Skeletal muscle cell (primary cell): ENCODE data around the gene FOXO1.

Source experiments
- DNase-seq: peaks from one replicate; pipeline ENCODE4 v3.0.0-alpha.2; 2010; ENCODE audit warnings: low read depth
- H3K4me3 ChIP-seq: 2 replicates; pipeline ENCODE4 v1.5.1; 2011; ENCODE audit warnings: low read depth, mild to moderate bottlenecking, control low read depth, low read length, moderate library complexity

FOXO1 gene

DNA sequence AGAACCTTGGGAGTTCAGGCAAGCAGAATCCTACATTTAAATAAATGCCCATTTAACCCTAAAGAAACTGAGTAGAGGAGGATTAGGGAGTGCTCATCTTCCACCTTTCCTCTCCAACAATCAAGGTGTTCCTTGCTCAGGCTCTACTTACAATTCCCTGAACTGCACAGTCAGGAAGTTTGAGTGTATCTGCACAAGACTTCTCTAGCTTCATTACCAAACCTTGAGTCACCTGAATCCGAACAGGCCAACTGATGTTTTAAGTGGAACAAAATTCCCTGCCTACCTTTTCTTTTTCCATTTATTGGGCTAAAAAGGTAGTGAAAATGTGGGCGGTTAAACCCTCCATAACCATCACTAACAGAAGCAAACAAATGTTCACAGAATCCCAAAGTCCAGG lies 78.3 kb downstream of the FOXO1 start:
- H3K4me3 ChIP-seq: no peak overlapping the region
- DNase-seq: no peak

DNA sequence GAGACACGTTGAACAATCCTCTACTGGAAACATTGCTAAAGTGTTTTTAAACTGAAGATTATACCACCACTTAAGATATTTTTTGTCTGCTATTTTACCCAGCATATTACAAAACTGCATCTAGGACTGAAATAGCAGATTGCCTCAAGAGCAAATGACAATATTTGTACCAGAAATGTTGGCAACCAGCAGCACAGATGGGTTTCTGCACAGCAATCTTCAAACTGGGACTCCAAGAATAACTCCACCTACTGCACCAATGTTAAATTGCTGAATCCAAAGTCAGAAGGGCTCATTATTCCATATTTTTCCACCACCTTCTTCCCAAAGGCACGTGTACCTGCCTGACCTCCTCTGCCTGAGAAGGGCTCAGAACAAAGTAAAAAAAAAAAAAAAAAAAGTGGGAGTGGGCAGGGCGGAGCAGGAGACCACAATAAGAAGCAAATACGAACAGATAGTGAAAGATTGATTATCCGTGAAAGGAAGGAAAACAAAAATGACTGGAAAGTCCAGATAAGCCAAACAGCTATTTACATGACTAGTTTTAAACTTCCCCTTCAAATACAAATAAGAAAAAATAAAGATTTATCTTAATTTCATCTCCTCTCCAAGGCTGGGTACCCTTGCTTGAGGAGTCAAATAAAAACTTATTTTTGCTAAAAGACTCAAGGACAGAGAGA lies 79.4 kb downstream of the FOXO1 start:
- no peak for DNase-seq
- H3K4me3 ChIP-seq: no peak overlapping the region

DNA sequence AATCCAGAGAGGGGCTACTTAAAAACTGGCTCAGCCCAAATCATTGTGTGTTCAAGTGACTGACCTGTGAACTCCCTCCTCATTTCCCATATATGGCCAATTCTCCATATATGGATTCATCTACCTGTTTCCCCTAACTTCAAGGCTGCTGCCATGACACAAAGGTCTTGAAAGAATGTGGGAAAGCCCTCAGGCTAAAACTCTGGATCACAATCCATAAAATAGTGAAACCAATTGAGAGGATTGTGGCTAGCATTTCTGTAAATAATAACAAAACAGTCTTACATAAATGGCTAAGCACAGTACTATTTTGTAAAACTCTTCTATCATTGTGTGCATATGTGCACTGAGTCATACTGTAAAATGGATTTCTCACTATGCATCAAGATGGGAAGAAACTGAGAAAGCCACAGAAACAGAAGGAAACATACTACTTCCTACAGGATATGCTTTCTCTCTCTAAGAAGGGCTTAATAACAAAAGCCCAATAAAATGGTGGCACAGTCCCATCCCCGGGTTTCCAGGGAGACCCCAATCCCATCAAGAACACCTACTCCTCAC lies 80.5 kb downstream of the FOXO1 start:
- no peak for DNase-seq
- no peak overlapping the region for H3K4me3 ChIP-seq

DNA sequence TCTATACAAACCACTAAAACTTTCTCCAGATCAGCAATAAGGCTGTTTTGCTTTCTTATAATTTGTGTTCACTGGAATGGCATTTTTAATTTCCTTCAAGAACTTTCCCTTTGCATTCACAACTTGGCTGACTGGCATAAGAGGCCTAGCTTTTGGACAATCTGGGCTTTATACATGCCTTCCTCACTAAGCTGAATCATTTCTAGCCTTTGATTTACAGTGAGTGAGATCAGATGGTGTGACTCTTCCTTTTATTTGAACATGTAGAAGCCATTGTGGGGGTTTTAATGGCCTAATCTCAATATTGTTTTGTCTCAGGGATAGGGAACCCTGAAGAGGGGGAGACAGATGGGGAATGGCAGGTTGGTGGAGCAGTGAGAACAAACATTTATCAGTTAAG lies 82.7 kb downstream of the FOXO1 start:
- no peak overlapping the region for H3K4me3 ChIP-seq
- DNase-seq: no peak

DNA sequence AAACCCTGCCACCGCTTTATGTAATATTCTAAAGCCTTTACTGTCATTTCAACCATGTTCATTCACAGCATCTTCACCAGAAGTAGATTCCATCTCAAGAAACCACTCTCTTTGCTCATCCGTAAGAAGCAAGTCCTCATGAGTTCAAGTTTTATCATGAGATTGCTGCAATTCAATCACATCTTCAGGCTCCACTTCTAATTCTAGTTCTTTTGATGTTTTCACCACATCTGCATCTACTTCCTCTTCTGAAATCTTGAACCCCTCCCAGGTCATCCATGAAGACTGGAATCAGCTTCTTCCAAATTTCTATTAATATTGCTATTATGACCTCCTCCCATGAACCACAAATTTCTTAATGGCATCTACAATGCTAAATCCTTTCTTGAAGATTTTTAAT lies 83.9 kb downstream of the FOXO1 start:
- DNase-seq: no peak
- H3K4me3 ChIP-seq: no peak overlapping the region

DNA sequence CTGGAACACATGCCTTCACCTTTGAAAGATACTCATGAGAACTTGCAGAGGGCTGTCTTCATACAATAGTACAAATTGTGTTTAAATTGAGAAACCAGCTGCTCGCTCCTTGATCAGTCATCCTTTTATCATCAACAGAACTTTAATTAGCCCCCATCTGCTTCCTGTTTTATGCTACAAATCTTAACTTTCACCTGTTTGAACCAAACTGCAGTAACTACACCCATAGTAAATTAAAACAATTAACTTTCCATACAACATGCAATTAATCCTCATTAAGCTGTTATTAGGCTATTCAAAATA lies 85.2 kb downstream of the FOXO1 start:
- H3K4me3 ChIP-seq: no peak overlapping the region

DNA sequence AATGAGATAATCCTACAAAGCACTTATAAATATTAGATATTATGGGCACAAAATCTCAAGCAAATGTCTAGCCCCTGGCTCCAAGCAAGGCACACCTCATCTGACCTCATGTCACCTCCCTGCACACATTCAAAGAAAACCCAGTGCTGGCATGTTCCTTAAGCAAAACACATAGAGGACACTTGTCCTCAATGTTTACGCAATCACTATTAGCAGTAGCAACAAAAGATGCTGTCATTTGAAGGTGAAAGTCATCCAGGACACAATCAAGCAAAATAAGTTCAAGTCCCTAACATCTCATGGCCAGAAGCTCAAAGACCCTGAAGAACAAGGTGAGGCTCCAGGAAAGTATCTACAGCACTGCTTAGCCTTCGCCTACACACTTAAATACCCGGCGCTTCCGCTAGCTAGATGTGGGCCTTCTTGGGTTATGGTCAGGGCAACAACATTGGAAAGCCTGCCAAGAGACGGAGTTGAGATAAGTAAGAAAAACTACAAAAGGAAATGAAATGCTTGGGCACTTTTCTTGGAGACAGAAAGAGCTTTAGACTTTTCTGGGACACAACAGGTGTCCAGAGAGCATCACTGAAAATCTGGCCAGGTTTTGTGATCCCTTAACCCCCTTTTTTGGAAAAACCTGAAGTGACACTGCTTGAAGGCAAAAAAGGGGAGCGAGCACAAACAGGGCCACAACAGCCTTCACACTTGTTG lies 85.7 kb downstream of the FOXO1 start:
- DNase-seq: no peak
- no peak overlapping the region for H3K4me3 ChIP-seq

More for the DNA sequence above, 85.2 kb downstream of the FOXO1 start:
- DNase-seq: no peak

DNA sequence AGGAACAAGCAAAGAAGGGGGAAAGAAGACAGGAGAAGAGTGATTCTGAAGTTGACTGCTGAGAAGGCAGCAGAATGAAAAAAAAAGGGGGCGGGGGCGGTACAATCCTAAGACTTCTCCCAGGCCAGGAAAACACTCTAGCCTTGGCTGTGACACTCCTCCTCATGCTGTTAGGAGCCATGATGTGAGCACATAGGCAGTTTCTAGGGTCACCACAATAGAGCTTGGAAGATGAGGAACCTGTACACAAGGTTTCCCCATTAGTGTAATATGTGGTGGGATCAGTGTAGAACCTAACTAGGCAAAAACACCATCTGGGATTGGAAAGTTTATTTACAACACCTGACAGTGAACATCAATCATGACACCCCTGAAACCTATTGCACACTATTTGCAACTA lies 86.9 kb downstream of the FOXO1 start:
- H3K4me3 ChIP-seq: no peak overlapping the region
- DNase-seq: no peak

DNA sequence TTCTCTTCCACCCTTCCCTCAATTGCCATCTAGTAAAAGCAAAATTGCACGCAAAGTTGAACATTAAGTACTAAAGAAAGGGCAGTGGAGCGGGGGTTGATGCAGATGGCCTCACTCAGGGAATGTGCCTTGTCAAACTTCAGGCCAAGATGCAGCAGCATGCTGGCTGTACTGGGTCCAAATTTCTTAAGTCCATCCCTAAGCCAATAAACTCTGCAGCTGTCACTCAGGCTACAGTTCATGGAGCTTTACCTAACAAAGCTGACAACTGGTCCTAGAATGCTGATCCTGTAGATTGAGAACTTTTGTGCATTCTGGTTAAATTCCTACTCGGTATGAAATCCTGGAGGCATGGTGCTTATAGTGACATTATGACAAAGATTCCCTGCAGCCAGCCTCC lies 88.4 kb downstream of the FOXO1 start:
- no peak overlapping the region for H3K4me3 ChIP-seq
- no peak for DNase-seq

DNA sequence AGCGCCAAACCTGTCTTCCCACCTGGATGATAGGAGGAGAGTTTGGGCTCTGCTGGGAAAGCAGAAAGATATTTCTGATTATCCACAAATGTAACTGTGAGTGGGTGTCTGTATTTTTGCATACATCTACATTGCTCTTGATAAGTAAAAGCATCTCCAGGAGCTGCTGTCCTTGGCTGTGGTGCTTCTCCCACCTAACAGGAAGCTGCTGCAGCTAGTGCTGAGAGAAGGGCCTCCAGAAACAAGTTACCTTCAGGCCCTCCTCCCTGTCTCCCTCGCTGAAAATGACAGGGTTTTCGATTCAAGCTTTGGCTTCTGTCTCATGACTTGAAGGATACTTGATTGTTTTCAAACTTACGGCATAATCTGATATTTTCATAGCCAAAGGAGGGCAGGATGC lies 90.1 kb downstream of the FOXO1 start:
- H3K4me3 ChIP-seq: no peak overlapping the region
- no peak for DNase-seq

DNA sequence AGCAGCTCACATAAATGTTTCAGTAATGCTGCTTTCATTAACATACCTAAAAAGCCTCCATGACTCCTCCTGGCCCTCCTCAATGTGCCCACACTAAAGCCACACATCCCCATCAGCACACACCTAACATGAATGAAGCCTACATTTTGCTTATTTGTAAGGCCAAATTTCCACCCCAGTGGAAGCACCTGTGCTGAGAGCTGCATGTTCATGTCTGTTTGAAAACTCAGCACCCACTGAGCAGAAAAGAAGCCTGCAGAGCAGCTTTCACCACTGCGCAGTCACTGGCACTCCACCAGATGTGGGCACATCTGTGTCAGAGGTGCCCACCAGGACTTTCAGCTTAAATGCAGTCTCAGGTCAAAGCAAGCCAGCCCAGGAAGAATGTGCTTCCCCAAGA lies 93.5 kb downstream of the FOXO1 start:
- H3K4me3 ChIP-seq: no peak overlapping the region

DNA sequence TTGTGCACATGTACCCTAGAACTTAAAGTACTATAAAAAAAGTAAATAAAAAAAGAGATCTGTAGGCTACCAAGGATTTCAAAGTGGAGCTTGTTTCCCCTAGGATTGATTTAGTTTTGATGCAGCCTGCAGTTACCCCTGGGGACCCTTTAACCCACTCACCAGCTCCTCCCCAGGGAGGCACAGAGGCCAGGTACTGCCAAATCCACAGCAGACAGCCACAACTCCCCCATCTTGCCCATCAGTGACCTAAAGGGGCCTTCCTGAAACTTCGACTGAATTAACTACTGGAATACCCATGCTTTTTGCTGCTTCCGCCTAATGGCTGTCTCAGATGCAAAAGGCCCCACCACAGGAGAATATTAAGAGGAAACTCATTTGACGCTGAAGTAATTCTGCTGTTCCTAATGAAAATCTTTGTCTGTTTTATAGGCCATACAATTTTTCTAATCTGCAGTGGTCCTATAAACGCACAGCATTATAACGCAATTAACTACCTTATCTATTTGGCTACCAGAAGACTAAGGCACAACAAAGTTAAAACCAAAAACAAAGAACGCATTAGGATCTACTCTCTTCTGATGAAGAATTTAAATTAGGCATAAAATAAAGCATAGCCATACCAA lies 95.0 kb downstream of the FOXO1 start:
- DNase-seq: no peak
- H3K4me3 ChIP-seq: no peak overlapping the region

More for the DNA sequence above, 93.5 kb downstream of the FOXO1 start:
- no peak for DNase-seq

DNA sequence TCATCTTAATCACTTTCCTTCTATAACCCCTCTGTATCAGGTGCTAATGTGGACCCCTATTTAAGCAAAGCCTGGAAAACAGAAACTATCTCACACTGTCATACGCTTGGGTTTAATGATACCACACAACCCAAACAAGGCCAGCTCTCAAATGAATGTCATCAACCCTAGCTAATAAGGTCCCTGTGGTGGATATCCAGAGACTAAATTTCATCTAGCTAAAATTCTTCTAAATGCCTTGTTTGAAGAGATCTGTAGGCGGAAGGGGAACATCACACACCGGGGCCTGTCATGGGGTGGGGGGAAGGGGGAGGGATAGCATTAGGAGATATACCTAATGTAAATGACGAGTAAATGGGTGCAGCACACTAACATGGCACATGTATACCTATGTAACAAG lies 95.5 kb downstream of the FOXO1 start:
- no peak overlapping the region for H3K4me3 ChIP-seq
- DNase-seq: no peak

DNA sequence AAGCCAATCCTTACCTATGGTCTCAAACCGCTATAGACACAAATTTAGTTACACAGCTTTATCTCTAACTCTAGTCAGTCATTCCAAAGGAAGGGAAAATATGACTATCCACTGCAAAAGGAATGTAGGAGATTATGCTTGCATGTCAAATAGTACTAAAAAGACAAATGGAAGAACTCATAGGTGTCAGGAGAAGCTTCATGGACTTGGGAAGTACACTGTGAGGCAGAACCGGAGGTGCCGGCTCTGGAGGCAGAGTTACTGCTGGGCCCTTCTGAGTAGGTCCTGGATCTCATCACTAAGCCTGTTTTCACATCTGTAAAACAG lies 97.5 kb downstream of the FOXO1 start:
- H3K4me3 ChIP-seq: no peak overlapping the region
- DNase-seq: no peak

DNA sequence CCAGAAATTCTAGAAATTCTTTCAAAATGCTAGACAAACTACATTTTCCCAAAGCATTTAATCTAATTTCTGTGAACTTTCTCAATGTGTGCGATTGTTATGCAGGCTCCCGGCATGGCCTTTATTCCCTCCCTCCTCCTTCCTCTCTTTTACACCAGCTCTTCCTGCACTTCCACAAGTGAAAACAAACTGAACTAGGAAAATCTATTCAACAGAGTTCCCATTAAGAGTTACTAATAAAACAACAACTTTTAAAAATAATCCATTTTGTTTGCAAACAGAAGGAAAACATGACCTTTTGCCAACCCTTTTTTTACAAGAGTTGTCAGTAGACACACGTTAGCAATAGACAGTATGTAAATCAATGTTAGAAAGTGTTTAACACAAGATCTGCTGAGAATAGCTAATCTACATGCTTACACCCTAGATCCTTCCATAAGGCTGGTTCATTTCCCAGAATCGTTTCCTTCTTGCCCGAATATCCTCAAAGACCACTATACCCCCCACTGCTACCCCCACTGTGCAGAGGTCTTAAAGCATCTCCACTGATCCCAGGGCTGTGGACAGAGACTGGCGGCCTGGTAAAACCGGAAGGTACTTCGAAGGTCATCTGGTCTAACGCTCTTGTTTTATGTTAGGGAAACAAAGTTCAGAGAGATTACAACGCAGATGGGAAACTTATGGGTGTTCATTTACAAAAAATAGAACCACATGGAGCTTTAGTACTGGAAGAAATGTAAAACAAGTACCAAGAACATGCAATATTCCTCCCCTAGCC lies 98.0 kb downstream of the FOXO1 start:
- no peak for DNase-seq
- no peak overlapping the region for H3K4me3 ChIP-seq

DNA sequence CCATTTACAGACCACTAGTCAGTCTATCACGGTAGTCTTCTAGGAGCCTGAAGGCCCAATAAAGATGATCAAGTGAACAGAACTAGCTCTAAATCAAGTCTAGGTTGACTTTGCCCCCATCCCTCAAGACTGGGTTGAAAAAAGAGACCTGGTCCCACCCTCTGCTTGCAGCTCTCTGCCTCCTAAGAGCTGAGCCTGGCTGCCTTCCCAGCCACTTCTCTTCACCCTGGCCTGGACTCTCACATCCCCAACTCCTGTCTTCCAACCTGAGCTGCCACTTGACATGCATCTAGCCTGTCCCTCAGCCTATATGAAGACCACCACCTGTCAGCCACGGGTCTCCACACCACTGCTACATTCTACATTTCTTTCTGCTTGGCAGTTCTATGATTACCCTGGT lies 99.6 kb downstream of the FOXO1 start:
- no peak for DNase-seq
- no peak overlapping the region for H3K4me3 ChIP-seq

DNA sequence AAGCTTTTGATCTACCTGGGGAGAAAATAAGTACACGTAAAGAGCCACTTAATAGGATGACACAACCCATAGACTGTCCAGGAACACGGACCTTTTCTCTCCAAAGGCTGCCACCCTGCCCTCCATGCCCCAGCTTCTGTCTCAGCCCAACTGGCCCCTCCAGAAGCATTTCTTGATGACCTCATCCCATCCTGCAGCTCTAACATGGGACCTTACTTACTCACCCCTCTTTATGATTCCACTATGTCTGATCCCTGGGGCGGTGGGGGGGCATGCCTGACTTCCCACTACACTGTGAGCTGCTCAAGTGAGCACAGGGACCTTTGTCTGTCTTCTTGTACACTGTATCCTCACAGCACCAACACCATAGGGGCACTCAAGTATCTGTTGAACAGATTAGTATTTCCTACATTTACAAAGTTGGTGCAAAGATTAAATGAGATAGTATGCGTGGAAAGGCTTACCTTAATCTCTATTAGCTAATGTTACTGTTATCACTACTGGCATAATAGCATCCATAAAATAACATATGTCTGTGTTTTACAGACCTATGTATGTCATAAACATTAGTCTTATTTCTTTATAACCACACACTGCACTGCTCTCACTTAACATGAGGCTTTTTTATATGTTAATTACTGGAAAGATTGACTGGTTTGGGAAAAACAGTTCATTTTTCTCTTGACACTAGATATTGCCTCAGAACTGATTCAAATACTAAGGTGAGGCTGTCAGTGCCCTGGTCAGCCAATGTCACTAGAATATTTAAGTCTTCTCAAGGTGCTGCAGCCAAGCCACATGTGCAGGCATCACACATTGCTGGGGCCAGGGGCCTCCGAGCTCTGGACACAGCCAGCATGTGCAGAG lies 100.9 kb downstream of the FOXO1 start:
- no peak overlapping the region for H3K4me3 ChIP-seq
- no peak for DNase-seq

DNA sequence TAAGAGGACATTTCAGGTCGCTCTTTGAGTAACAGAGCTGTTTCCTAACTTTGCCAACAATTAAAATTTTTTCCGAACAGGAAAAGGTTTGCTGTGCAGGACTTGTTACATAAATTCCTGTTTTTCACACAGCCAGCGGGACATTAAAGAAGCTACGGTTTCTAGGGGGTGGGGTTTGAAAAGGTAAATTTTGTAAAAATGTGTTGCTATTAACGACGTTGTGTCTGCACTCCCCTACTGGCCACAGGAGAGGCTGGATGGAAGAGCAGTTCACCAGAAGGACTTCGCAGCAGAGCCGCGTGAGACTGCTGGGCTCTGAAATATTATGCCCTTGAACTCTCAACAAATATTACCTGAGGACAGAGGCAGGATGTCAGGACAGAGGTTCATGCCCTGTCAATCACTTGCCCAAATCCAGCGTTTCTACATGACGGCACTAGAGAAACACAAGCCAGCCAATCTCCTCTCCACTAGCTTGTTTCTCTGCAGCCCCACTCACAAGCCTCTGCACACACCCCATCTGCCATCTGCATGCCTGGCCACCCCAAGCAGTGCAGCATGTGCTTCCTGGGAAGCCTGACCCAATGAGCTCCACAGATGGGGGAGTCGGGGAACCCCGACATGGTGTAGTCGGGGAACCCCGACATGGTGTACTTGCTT lies 102.0 kb downstream of the FOXO1 start:
- no peak for DNase-seq
- H3K4me3 ChIP-seq: no peak overlapping the region
